GM21717 (cell line): Measurements from ENCODE around the gene LRP8.
"Not testable (repeated sequence)": the region's sequence is repeated elsewhere in the genome, so short reads cannot be mapped to it uniquely, and the experiment has no call there.

Source experiments
- ATAC-seq: cut with Tn5 transposase; IDR thresholded peaks from one replicate; pipeline ENCODE4 v1.9.1; 2021; ENCODE audit warnings: mild to moderate bottlenecking, moderate library complexity; ENCODE audit not compliant: unreplicated experiment

LRP8 gene

DNA sequence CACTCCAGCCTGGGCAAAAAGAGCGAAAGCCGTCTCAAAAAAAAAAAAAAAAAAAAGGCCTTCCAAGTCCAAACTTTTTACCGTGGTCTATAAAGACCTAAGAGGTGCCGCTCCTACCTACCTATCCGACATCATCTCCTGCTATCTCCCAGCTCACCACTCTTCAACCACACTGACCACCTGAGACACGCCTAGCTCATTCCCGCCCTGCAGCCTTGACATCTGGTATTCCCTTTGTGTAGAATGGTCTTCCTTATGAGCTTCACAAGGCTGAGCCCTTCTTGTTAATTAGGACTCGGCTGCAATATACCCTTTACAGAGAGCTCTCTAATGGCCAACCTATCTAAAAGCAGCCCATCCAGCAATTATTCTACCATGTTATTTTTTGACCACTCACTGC lies 90.2 kb downstream of the LRP8 start:
- no peak for ATAC-seq

DNA sequence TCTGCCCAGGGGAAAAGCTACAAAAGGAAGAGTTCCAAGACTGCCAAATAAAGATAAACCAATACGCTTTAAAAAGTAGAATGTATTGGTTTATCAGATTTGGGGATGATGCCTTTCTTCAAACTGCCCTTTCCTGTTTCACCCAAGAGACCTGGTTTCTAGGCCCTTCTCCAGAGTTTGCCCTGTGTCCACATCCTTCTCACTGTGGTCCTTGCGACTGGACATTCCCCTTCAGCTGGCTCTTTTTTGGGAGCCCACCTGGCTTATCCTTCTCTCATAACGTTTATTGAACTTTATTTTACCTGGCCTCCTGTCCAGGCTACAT lies 106.9 kb downstream of the LRP8 start:
- ATAC-seq = no peak

DNA sequence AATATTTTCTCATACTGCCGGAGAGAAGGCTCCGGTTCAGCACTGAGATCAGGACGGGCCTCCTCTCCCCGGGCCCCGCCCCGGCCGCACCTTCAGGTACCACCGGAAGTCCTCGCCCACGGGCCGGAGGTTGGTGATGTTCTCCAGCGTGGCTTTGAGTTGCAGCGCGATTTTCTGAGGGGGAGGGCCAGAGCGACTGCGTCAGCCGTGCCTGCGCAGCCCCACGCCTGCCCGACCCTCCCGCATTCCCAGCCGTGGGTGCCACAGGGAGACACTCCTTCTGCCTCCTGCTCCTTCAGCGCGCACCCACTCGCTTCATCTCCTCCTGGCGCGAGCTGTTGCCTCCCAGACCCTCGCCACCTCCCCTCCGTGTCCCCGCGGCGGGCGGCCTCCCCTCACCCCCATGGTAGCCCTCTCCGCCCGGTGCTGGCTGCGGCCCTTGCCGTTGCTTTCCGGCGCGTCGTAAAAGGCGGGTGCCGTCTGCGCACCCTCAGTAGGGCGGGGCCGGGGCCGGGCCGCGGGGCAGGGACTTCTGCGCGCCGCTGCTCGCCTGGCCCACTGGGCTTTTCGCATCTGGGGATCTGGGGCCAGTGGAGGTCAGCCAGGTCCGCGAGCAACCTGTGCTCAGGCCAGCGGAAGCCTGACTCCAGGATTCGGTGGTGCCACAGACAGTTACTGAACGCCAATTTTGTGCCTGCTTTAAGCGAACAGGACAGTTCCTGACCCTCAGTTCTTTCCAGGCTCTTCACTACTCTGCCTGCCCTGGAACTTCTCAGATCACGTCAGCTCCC lies 107.5 kb downstream of the LRP8 start, which contains the start of gene CZIB:
TSS of gene CZIB (minus strand) at position 464 of the 791 bp plus-strand sequence. CDS start at position 405, 59 bp downstream.
- peak; percentile 90 for ATAC-seq

DNA sequence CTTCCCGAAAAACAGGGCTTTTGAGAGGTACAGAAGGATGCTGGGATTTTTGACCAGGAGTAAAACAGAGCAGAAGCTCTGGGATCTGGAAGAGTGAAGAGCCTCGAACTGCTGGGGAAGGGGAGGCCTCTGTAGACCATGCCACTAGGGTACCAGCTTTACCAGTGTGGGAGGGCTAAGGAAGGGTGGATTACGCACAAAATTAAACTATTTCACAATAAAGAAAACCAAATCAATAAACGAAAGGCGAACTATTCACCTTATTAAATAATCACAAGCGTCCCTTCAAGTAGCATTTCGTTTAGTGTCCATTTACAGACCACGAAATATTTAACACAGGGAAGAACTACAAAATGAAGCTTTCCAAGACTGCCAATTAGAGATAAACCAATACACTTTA lies 108.2 kb downstream of the LRP8 start:
- no peak for ATAC-seq

DNA sequence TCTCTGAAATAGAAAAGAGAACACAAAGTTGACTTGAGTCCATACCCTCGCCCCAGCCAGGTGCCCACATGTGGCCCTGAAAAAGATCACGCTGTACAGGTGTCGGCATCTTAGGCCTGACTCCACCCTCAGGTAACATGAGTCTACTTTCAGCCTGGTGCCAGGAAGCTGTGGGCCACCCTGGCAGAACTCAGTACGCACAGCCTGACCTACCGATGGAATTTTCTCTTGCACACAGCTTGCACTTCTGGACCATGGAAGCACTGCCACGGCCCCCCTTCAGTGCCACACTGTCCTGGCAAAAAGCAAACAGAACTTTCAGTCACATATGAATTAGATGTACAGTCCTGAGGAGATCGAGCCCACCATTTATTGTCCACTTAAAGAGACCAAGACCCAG lies 109.7 kb downstream of the LRP8 start:
- no peak for ATAC-seq

DNA sequence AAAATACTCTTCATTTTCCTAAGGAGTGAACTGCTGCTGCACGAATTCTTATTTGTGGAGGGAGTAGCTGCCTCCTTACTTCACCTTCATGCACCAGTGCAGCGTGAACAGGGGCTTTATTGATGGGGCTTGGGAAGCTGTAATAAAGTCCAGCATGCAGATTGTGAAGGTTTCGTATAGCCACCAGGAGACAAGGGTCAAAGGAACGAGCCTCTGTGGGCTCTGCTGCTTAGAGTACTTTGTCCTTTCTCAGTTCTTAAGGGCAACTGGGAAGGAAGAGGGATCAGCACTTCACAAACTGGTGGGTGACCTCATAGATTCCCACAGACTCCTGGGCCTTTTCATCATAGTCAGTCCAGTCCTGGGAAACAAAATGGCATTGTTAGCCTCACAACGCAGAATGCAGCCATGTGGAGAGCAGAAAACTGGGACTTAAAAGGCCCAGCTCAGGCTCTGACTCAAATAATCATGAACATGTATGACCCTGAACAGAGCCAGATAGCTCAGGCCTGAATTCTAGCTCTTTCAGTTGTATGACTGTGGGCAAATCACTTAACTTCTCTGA lies 113.4 kb downstream of the LRP8 start:
- ATAC-seq = no peak

DNA sequence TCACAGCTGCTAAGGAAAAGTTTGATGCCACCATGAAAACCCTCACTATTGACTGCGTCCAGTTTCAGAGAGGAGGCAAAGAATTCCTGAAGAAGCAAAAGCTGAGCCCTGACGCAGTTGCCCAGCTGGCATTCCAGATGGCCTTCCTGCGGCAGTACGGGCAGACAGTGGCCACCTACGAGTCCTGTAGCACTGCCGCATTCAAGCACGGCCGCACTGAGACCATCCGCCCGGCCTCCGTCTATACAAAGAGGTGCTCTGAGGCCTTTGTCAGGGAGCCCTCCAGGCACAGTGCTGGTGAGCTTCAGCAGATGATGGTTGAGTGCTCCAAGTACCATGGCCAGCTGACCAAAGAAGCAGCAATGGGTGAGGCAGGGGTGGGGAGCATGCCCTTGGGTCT lies 116.9 kb downstream of the LRP8 start:
- no peak for ATAC-seq

DNA sequence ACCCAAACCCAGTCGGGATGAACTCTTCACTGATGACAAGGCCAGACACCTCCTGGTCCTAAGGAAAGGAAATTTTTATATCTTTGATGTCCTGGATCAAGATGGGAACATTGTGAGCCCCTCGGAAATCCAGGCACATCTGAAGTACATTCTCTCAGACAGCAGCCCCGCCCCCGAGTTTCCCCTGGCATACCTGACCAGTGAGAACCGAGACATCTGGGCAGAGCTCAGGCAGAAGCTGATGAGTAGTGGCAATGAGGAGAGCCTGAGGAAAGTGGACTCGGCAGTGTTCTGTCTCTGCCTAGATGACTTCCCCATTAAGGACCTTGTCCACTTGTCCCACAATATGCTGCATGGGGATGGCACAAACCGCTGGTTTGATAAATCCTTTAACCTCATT lies 117.5 kb downstream of the LRP8 start:
- ATAC-seq = no peak

DNA sequence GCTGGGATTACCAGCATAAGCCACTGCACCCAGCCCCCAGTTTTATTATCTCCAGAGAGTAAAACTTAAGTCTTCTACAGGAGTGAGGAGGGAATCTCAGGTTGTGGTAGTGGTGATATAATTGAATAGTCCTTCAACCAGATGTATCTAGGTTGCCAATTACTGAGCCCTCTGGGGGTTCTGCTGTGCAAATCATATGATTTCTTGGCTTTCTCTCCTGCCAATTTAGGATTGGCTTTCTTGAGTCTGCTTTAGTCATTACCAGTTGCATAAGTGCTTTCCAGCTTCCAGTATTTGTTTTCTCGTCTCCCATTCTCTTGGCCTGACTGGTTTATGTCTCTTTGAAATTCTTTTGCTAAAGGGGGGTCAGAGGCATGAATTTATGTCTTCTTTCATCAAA lies 120.1 kb downstream of the LRP8 start:
- no peak for ATAC-seq

DNA sequence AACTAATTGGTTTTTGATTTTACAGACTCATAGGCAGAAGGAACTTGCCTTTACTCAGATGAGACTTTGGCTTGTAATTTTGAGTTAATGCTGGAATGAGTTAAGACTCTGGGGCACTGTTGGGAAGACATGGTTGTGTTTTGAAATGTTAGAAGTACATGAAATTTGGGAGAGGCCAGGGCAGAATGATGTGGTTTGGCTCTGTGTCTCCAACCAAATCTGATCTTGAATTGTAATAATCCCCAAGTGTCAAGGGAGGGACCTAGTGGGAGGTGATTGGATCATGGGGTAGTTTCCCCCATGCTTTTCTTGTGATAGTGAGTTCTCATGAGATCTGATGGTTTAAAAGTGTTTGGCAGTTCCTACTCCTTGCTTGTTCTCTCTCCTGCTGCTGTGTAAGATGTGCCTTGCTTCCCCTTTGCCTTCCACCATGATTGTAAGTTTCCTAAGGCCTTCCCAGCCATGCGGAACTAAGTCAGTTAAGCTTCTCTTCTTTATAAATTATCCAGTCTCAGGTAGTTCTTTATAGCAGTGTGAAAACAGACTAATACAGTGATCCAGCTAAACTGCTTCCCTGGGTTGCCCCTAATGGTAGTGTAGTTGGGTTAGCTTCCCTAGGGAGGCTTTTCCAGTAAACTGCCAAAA lies 121.0 kb downstream of the LRP8 start:
- ATAC-seq = no peak

DNA sequence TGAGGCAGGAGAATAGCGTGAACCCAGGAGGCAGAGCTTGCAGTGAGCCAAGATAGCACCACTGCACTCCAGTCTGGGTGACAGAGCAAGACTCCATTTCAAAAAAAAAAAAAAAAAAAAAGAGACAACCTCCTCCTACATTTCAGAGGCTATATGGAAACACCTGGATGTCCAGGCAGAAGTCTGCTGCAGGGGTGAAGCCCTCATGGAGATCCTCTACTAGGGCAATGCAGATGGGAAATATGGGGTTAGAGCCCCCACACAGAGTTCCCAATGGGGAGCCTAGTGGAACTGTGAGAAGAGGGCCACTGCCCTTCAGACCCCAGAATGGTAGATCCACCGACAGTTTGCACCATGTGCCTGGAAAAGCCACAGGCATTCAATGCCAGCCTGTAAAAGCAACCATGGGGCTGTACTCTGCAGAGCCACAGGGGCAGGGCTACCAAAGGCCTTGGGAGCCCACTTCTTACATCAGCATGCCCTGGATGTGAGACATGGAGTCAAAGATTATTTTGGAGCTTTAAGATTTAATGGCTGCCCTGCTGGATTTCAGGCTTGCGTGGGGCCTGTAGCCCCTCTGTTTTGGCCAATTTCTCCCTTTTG lies 121.7 kb downstream of the LRP8 start:
- not testable (repeated sequence) for ATAC-seq

DNA sequence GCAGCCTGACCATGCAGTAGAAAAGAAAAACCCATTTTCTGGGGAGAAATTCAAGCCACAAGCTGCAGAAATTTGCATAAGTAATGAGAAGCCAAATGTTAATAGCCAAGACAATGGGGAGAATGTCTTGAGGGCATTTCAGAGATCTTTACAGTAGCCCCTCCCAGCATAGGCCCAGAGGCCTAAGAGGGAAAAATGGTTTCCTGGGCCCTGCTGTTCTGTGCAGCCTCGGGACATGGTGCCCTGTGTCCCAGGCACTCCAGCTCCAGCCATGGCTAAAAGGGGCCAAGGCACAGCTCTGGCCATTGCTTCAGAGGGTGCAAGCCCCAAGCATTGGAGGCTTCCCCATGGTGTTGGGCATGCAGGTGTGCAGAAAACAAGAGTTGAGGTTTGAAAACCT lies 122.4 kb downstream of the LRP8 start:
- ATAC-seq = not testable (repeated sequence)

DNA sequence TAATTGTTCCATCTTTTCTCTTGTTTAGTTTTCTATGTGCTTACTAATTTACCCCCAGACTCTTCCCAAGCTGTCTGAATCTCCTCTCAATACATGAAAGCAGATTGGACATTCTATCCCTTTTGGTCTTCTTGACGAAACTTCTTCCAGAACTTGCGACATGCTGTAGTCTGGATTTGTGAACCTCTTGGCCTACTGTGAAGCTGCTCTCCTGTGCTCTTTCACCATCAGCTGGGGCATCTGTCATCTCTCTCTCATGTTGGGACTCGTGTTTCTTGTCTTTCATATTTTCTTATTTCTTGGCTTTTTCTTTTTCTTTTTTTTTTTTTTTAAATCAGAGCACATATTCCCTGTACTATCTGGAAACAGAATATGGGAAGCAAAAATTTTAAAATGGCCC lies 124.4 kb downstream of the LRP8 start:
- no peak for ATAC-seq

DNA sequence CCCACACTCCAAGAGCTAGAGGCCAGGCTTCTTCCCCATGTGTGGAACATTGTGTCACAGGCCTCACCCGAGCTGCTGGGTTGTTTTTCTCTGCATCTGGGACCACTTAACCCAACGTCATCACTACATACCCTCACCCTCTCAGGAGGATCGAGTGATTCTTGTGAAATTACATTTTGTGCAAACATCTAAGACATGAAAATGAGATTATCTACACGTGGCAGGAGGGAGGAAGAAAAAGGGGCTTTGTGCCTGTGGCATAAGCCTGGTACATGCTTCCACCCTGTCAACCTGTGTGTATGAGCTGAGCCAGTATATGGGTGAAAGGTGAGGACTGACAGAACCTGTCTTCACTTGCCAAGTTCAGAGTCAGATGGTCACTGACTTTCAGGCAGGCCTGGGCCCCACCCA lies 129.6 kb downstream of the LRP8 start:
- ATAC-seq = no peak

DNA sequence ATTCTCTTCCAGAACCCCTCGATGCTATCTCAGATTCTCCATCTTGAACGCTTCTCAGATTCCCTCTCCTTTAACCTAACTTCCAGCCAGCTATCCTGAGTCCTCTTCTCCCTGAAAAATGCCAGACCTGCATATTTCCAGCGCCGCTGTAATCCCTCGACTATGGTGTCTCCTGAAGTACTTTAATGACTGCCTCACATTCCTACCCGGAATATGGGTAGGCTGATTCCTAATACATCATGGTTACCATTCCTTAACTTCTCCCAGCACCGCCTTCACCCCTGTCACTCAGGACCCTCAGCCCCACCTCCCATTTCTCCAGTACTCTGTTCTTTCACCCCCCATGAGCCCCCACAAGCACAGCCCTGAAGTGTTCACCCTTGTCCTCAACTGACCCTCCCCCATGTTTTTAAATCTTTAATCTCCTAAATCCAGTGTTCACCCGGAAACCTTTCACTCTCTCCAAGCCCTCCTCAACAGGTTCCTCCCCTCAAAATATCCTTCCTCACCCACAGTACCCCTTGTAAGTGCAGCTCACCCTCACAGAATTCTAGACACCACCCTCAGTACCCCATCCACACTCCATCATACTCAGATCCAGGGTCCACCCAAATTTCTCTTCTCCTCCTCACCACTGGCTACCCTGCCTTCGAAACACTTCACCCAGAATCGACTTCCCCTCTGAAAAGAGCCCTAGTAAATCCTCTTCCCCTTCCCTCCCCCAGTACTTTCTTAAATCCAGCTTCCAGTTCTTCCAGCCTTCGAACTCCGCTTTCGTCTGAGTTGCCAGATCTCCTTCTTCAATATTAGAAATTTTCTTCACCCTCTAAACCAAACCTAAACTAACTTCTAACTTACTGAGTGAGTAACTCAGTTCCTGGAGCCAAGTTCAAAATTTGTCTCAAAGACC lies 130.3 kb downstream of the LRP8 start:
- no peak for ATAC-seq

DNA sequence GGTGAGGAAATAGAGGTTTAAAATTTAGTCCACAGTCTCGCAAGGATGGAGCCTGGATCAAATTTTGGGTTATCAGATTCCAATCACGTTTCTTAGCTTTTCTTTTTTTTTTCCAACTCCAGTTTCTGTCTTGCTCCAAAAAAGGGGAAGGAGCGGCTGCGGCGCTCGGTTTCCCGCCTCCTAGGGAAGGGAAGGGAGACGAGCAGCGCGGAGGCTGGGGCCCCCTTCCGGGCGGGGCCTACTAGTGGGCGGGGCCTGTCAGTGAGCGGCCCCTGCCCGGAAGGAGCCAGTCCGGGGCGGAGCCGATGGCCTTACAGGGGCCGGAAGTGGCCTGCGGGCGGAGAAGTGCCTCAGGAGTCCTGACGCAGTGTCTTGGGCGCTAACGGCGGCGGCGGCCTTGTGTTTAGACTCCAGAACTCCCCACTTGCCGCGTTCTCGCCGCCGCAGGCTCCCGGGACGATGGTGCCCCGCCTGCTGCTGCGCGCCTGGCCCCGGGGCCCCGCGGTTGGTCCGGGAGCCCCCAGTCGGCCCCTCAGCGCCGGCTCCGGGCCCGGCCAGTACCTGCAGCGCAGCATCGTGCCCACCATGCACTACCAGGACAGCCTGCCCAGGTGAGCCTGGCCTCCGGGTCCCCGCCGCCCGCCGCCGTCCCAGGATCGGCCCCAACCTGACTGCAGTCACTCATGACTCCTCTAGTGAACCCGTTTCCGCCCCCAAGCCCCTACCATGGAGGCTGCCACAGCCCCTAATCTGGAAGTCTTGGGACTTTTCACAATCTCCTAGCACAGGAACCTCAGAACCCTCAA lies 131.2 kb downstream of the LRP8 start, which contains the start of gene CPT2:
TSS of gene CPT2 (plus strand) at position 340 of the 806 bp plus-strand sequence. CDS start at position 460, 120 bp downstream.
- peak; percentile 98 for ATAC-seq

DNA sequence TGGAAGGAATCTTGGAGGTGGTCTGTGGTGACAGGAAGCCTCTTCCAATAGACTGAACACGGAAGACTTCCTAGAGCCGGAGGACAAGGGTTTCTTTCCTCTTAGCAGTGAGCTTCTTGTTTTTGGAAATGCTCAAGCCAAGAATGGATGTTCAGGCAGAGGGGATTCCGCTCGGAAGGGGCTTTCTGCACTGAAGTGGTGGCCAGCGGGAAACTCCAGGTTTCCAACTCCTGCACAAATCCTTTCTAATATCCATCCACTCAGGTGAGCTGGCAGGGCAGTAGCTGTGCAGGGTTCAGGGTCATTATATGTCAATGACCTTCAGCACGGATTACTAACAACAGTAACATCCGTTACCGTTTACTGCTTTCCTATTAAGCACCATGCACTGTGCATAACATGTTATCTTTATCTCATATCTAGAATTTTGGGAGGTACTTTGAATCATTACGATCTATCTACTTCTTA lies 131.8 kb downstream of the LRP8 start:
- ATAC-seq = no peak

DNA sequence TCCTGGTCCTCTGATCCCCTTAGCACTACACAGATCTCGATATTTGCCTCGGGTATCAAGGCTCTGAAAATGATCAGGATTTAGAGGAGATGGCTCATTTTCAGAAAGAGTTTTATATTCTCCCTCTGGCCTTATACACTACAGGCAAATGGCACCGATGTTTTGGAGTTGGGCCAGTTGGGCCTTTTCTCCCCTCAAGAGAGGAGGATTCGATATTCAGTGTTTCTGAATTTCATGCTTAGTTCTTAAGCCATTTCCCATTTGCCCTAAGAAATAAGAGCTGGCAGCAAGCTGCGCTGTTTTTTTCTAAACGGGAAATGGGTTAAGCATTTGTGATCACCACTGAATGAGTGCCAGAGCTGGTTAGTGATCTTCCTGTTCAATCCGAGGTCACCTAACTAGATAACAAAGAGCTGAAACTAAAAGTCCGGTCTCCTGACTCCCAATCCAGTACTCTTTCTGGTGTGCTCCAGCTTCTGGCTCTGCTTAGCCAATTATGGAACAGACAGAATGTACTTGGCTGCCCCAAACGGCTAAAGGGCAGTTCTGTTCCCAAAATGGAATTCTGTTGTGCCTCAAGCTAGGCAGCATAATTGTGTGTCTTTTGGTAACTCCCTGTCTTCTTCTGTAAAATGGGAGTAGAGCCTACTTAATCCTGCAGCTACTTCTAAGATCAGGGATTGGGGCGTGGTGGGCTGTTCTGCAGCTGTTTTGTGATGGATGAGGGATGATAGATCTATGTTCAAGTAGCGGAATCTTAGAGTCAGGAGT lies 132.4 kb downstream of the LRP8 start:
- no peak for ATAC-seq
